Measurements from ENCODE around the gene TLL1. TPM values are rescaled to one million over a fixed set of nuclear protein-coding genes. Genes with fewer than 3 reads are reported as not detected.

The TLL1 gene
- total RNA-seq, 1 experiment from 2014 or later = 0.37 TPM

GRCh38 chr4:166146806-166147540 is 273.9 kb downstream of the TLL1 start:
- DNase-seq (ENCODE audit: low read depth, low spot score) (no peak), ATAC-seq (no peak)
- Histone ChIP-seq H4K20me1 (ENCODE audit: insufficient read depth) (no peaks in the 10 kb centered on the region), H3K4me1 (ENCODE audit: control insufficient read depth in 1 of 2, insufficient read depth in 2 of 2, low read length in 2 of 2) (no peaks in the 10 kb centered on the region), H2AFZ (ENCODE audit: low read depth, low read length, poor library complexity, severe bottlenecking) (no peak overlapping the region), H3K9ac (ENCODE audit: low read length) (no peak overlapping the region), H3K9me3 (ENCODE audit: control insufficient read depth in 1 of 2, insufficient read depth in 1 of 2, low read depth in 1 of 2, low read length in 2 of 2) (no peaks in the 10 kb centered on the region), H3K36me3 (ENCODE audit: control insufficient read depth in 1 of 2, insufficient read depth in 2 of 2, low read length in 2 of 2) (no peaks in the 10 kb centered on the region), H3K27ac (ENCODE audit: low read depth, low read length) (no peak overlapping the region), H3K4me2 (ENCODE audit: low read length) (no peak overlapping the region), H3K27me3 (ENCODE audit: insufficient read depth, low read length) (no peaks in the 10 kb centered on the region), H3K79me2 (ENCODE audit: insufficient read depth, low read length) (no peaks in the 10 kb centered on the region), H3K9me2 (ENCODE audit: insufficient read depth) (no peaks in the 10 kb centered on the region), H3K4me3 (replicated peaks in 1 of 2; ENCODE audit: low read depth in 1 of 2, low read length in 2 of 2) (no peak overlapping the region)
- ChIA-PET POLR2A (no interaction called here), RAD21 (ENCODE audit: low non-redundant PET in 1 of 2, low total read pairs in 2 of 2, uncharacterized antibody in 2 of 2, unreplicated experiment in 2 of 2) (no interaction called here), CTCF (no interaction called here)
- intact Hi-C loops (cut with micrococcal nuclease) = no loop called here
- no TSS peak for BruUV-seq (replicated peaks)
- TF ChIP-seq ZNF274 (IDR thresholded peaks at IDR 0.05; ENCODE audit: low read depth, low read length) (no peak), CEBPB (IDR thresholded peaks at IDR 0.05; ENCODE audit: low read depth) (no peak), RAD21 (IDR thresholded peaks at IDR 0.05; ENCODE audit: low read depth) (no peak), CBX3 (IDR thresholded peaks at IDR 0.05; ENCODE audit: low read depth) (no peak), ELF1 (IDR thresholded peaks at IDR 0.05; ENCODE audit: borderline replicate concordance, low read depth) (no peak), FOSL1 (IDR thresholded peaks at IDR 0.05; ENCODE audit: low read depth) (no peak), JUND (IDR thresholded peaks at IDR 0.05) (no peak), TCF7L2 (IDR thresholded peaks at IDR 0.05; ENCODE audit: borderline replicate concordance, extremely low read depth, insufficient read depth, insufficient read length) (no peak), SRF (IDR thresholded peaks at IDR 0.05; ENCODE audit: low read depth) (no peak), EZH2 (IDR thresholded peaks at IDR 0.05) (no peak), SIN3A (IDR thresholded peaks at IDR 0.05; ENCODE audit: low read depth) (no peak), ZFX (IDR thresholded peaks at IDR 0.05) (no peak), POLR2AphosphoS5 (IDR thresholded peaks at IDR 0.05; ENCODE audit: low read depth, low read length) (no peak)

All from HCT116 (cell line).